HepG2 (cell line): Measurements from ENCODE around the gene SPTSSA. TPM values are rescaled to one million over a fixed set of nuclear protein-coding genes. Genes with fewer than 3 reads are reported as not detected.

Source experiments
- DRAP1 ChIP-seq: IDR thresholded peaks from 2 replicates; pipeline ENCODE4 v1.6.1; 2016; ENCODE audit warnings: missing genetic modification reagents, missing compliant biosample characterization
- ERF ChIP-seq: IDR thresholded peaks from 2 replicates; pipeline ENCODE4 v1.6.1; 2018; ENCODE audit warnings: missing biosample characterization, missing genetic modification reagents
- GRHL1 ChIP-seq: sonication (generic); formaldehyde crosslinking; conservative IDR thresholded peaks from 2 replicates; pipeline ENCODE4 v1.8.0; 2022; ENCODE audit warnings: missing genetic modification reagents
- HIVEP1 ChIP-seq: sonication (generic); formaldehyde crosslinking; IDR thresholded peaks from 2 replicates; pipeline ENCODE4 v1.4.0; 2020; ENCODE audit warnings: mild to moderate bottlenecking, missing genetic modification reagents
- JUND ChIP-seq: sonication (generic); formaldehyde crosslinking; IDR thresholded peaks from 2 replicates; pipeline ENCODE4 v1.8.0; 2022; ENCODE audit warnings: mild to moderate bottlenecking, missing genetic modification reagents
- MXD1 ChIP-seq: sonication (generic); formaldehyde crosslinking; IDR thresholded peaks from 2 replicates; pipeline ENCODE4 v1.4.0; 2020; ENCODE audit warnings: mild to moderate bottlenecking, missing genetic modification reagents
- NR3C1 ChIP-seq: sonication (generic); formaldehyde crosslinking; IDR thresholded peaks from 2 replicates; pipeline ENCODE4 v1.4.0; 2020; ENCODE audit warnings: missing genetic modification reagents
- RAD51 ChIP-seq: fragments of 450-650 bp; IDR thresholded peaks from 2 replicates; pipeline ENCODE4 v1.6.1; 2016; ENCODE audit warnings: borderline replicate concordance
- SP140L ChIP-seq: sonication (generic); formaldehyde crosslinking; IDR thresholded peaks from 2 replicates; pipeline ENCODE4 v1.4.0; 2020; ENCODE audit warnings: missing genetic modification reagents, borderline replicate concordance
- STAG1 ChIP-seq: sonication (generic); formaldehyde crosslinking; IDR thresholded peaks from 2 replicates; pipeline ENCODE4 v1.4.0; 2020; ENCODE audit warnings: missing genetic modification reagents
- THAP9 ChIP-seq: sonication (generic); formaldehyde crosslinking; IDR thresholded peaks from 2 replicates; pipeline ENCODE4; 2020; ENCODE audit warnings: missing genetic modification reagents, mild to moderate bottlenecking, borderline replicate concordance
- ZBTB21 ChIP-seq: sonication (generic); formaldehyde crosslinking; IDR thresholded peaks from 2 replicates; pipeline ENCODE4 v1.4.0; 2020; ENCODE audit warnings: missing genetic modification reagents
- ZFP36L2 ChIP-seq: sonication (generic); formaldehyde crosslinking; IDR thresholded peaks from 2 replicates; pipeline ENCODE4 v1.4.0; 2020; ENCODE audit warnings: missing genetic modification reagents
- ZIK1 ChIP-seq: sonication (generic); formaldehyde crosslinking; IDR thresholded peaks from 2 replicates; pipeline ENCODE4 v1.5.0; 2020; ENCODE audit warnings: mild to moderate bottlenecking, low read depth, missing genetic modification reagents, borderline replicate concordance
- ZNF234 ChIP-seq: sonication (generic); formaldehyde crosslinking; conservative IDR thresholded peaks from 2 replicates; pipeline ENCODE4 v1.5.1; 2020; ENCODE audit warnings: mild to moderate bottlenecking, missing genetic modification reagents
- ZNF282 ChIP-seq: fragments of 450-650 bp; IDR thresholded peaks from 2 replicates; pipeline ENCODE4 v1.6.1; 2018; ENCODE audit not compliant: partially characterized antibody
- ZNF609 ChIP-seq: sonication (generic); formaldehyde crosslinking; IDR thresholded peaks from 2 replicates; pipeline ENCODE4 v1.4.0; 2020; ENCODE audit warnings: mild to moderate bottlenecking, missing genetic modification reagents, borderline replicate concordance
- ZNF615 ChIP-seq: sonication (generic); formaldehyde crosslinking; IDR thresholded peaks from 2 replicates; pipeline ENCODE4 v1.5.0; 2020; ENCODE audit warnings: mild to moderate bottlenecking, missing genetic modification reagents, borderline replicate concordance
- ZNF652 ChIP-seq: IDR thresholded peaks from 2 replicates; pipeline ENCODE4 v1.6.1; 2016; ENCODE audit warnings: low read depth, borderline replicate concordance
- polyA plus RNA-seq, 8 experiments: library from polyadenylated mRNA; depleted of rRNA in 3 of 8; stranded (reverse) in 7 of 8; unstranded in 1 of 8; fragments of >200 nt; fragmentation: Illumina TruSeq in 4 of 8; extraction: Trizol in 4 of 8; gene quantifications; 2 replicates each; pipeline versions ENCODE4 v1.2.1 to v1.2.3, GENCODE V29; 2011 to 2016; ENCODE audit warnings: low read depth in 4 of 8, missing spikeins in 1 of 8, mixed read lengths in 1 of 8; ENCODE audit not compliant: insufficient read depth in 1 of 8
- total RNA-seq, 5 experiments: library from RNA; depleted of rRNA; stranded (reverse); fragments of >200 nt; fragmentation: Illumina TruSeq; extraction: Trizol; gene quantifications; 2 replicates each; pipeline ENCODE4 v1.2.3, GENCODE V29; 2016; ENCODE audit warnings: low read depth in 1 of 5

The SPTSSA gene
- total and polyA plus RNA-seq, 2 of the 13 experiments (the other 11 are each of a cell fraction or from before 2014, with no cell fraction given): 19.1 to 86.1 TPM

- TF ChIP-seq DRAP1 (peak; percentile 97), ZBTB21 (no peak), ZIK1 (CRISPR knock-in tag) (peak; percentile 94), ZNF609 (CRISPR knock-in tag) (no peak; the same call in 1 of the 2 replicates), ERF (peak; percentile 93), STAG1 (peak; percentile 25), ZNF615 (CRISPR knock-in tag) (no peak), RAD51 (no peak), ZNF652 (CRISPR knock-in tag) (no peak), JUND (no peak), ZFP36L2 (CRISPR knock-in tag) (0 out of 2 replicates have a peak, but pooled peaks have one; percentile 34), NR3C1 (CRISPR knock-in tag) (no peak), ZNF234 (CRISPR knock-in tag) (no peak), GRHL1 (CRISPR knock-in tag) (no peak), SP140L (no peak), MXD1 (CRISPR knock-in tag) (peak; percentile 97), HIVEP1 (CRISPR knock-in tag) (no peak), THAP9 (CRISPR knock-in tag) (no peak), ZNF282 (no peak)
These were observed at the start of gene SPTSSA (continued) for GRCh38 chr14:34462132-34462893.
